HT1080 (cell line): ENCODE results near the gene ATN1. TPM values are rescaled to one million over a fixed set of nuclear protein-coding genes. Genes with fewer than 3 reads are reported as not detected.
A peak's percentile ranks its signal among the peaks of the same experiment; 100 is the strongest.

ENCODE experiments used
- DNase-seq: peaks from one replicate; pipeline ENCODE4 v3.0.0-alpha.2; 2015; ENCODE audit warnings: low read depth
- total RNA-seq: library from RNA; depleted of rRNA; stranded (reverse); fragments of >200 nt; shearing (Covaris generic); gene quantifications from 2 replicates; pipeline ENCODE4 v1.2.3, GENCODE V29; 2014

The ATN1 gene
- total RNA-seq, 1 experiment from 2014 or later = 11.6 TPM

DNA sequence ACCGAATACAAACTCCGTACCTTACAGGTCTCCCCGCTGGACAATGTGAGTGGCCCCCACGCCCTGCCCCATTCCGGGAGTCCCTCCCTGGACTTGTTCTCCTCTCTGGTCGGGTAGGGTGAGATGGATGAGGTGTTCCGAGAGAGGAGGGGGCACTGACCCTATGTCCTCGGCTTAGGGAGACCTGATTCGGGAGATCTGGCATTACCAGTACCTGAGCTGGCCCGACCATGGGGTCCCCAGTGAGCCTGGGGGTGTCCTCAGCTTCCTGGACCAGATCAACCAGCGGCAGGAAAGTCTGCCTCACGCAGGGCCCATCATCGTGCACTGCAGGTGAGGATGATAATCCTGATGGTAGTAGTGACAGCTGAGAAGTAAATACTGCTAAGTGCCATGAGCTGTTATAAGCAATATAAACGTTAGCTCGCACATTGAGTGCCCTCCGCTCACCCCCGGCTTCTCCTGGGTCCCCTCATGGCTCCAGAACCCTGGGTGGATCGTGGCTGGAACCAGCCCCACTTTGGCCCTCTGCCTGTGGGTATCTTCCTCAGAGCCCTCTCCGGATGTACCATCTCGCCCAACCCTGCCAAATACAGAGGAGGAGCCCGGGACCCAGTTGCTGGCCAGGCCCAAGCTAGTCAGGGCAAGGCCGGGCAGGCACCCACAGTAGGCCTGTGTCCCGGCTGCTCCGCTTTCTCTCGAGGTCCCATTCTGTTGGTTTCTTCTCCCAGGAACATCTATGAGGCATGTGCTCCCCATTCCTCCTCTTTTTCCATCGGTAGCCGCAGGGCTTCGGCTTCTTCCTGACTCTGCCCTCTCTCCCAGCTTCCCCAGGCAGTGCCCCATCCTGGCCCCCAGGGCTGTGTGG is 30.2 kb downstream of the ATN1 start:
- no peak for DNase-seq

DNA sequence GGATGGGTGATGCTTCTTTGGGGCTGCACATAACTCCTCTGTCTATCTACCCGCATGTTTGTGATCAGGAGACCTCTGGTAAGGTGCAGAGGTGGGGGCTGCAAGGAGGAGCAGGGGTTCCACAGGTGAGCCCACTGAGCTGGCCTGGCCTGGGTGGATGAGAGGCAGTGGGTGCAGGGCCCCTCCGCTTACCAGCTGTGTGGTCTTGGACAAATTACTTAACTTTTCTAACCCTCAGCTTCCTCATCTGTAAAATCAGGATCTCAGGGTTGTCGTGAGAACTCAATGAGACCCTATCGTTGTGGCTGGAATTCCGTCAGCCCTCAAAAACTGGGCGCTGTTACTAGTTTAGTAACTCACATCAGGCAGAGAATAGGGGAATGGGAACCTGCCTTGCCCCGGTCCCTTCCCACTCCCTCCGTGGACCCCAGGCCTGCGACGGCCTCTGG is 30.9 kb downstream of the ATN1 start:
- DNase-seq = no peak

DNA sequence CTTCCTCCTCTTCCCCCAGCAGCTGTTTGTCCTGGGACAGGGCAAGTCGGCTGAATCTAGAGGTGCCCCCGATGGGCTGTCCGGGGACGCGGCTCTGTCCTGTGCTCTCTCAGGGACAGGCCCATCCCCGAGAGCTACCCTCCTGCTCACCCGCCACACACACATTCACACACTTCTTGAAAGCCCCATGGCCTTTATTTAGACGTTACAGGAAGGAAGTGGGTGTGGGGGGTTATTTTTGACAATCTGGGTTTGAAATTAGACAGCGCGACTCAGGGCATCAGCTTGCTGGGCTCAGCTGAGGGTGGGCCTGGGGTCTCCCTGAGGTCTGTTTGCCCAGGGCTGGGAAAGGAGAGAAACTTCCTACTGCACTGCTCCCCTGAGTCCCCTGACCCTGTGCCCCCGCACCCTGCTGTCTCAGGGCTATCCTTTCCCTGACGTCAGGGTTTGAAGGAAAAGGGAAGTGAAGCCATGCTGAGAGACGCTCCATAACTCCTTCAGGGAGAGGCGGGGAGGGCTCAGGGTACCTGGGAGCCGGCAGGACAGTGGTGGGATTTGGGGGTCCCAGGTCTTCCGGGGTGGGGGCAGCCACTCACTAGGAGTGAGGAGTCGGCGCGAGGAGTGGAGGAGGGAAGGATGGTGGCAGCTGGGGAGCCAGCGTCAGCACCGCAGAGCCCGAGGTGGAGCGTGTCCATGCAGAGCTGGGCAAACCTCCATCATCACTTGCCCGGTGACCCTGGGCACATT is 31.5 kb downstream of the ATN1 start:
- DNase-seq = no peak

DNA sequence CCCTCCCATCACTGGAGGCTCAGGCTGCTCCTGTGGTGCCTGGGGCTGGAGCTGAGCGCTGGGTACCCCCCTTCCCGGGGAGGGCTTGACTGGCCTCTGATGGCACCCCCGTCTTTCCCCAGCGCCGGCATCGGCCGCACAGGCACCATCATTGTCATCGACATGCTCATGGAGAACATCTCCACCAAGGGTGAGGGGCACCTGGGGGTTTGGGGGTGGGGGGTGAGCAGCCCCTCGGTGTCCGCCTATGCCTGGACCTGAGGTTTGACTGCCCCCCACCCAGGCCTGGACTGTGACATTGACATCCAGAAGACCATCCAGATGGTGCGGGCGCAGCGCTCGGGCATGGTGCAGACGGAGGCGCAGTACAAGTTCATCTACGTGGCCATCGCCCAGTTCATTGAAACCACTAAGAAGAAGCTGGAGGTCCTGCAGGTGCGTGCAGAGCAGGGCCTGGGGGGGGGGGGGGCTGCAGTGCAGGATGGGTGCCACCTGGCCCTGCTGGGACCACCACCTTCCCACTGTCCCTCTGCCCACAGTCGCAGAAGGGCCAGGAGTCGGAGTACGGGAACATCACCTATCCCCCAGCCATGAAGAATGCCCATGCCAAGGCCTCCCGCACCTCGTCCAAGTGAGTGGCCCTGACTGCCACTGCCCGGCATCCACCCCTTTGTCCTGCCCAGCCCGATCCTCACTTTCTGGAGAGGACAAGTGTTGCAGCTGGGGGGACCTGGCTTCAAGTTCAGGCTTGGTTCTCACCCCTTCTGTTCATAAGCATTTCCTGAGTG is 32.2 kb downstream of the ATN1 start:
- DNase-seq = no peak

DNA sequence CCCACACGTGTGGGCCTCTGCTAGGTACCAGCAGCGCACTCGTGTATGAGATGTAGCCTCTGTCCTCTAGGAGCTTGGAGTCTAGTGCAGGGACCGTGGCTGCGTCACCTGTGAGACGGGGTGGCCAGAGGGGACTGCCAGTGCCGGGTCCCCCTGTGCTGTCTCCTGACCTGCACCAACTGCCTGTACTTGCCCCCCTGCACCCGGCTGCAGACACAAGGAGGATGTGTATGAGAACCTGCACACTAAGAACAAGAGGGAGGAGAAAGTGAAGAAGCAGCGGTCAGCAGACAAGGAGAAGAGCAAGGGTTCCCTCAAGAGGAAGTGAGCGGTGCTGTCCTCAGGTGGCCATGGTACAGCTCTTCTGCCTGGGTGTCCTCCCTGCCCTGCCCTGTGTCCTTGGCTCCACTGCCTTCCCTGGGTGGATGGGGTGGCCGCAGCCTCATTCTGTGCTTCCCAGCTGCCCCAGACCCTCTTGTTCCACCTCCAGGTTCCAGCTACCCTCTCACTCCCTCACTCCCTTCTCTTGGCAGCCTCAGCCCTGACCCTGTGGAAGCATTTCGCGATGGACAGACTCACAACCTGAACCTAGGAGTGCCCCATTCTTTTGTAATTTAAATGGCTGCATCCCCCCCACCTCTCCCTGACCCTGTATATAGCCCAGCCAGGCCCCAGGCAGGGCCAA is 33.0 kb downstream of the ATN1 start:
- peak; percentile 62 for DNase-seq

DNA sequence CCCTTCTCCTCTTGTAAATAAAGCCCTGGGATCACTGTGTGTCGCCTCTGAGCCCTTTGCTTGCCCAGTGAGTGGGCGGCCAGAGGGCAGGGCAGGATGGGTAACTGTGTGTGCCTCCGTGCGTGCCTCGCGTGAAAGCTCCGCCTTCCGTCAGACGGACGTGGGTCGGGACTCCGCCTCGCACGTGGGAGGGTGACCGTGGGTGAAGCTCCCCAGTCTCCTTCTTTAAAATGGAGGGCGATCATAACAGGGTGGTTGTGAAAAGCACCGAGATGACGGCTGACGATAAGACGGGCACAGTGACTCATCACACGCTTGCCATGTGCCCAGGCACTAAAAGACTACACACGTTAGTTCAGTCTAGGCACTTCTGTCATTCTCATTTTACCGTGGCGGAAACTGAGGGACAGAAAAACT is 33.5 kb downstream of the ATN1 start:
- DNase-seq = peak; percentile 48

DNA sequence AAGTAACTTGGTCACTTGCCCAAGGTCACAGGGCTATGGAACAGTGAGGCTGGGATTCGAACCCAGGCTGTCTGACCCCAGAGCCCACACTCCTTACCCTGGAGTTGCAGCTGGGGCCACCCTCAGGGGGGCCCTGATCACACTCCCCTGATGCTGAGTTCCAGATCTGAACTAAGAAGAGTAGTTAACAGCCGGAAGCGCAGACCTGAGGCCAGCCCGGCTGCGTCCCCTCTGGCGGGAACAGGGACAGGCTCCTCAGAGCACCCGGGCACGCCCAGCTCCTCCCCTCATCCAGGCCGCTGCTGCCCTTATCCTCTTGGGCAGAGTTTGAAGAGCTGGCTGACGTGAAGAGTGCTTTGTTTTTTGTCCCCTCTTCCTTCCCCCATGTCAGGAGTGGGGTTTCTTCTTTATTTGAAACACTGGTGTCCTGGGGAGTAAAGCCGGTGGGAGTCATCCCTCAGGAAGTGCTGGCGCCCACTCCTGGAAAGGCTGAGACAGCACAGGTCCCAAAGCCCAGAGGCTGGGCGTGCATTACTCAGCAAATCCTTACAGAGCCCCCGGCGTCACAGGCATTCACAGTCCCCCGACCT is 34.0 kb downstream of the ATN1 start:
- peak; percentile 82 for DNase-seq

DNA sequence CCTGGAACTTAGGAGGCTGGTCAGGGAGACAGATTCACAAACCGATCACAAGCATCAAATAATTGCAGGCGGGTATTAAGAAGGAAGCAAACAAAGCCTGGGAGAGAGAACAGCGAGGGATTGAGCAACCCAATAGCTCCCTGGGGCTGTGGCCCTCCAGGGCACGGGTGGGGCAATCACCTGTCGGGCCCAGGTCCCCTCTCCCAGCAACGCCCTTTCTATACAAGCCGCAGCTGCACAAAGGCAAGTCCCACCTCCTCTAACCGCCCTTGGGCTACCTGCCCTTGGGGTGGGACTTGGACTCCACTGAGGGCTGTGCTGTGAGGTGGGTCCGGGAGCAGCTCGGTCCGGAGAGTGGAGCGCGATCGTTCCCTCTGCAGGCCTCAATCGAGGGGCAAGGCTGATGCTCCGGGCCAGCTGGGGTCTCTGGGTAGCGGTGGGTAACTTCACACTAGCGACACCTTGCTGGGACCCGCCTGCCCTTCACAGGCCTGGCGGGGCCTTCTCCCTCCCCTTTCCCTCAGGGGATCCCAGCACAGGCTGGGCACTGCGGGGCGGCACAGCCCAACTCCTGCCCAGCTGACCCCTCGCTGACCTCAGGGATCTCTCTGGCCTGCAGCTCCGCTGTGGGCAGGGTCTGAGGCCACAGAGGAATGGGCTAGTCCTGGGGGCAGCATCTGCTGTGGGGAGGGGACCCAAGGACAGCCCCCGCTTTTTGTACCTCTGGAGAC is 34.7 kb downstream of the ATN1 start:
- DNase-seq = no peak

DNA sequence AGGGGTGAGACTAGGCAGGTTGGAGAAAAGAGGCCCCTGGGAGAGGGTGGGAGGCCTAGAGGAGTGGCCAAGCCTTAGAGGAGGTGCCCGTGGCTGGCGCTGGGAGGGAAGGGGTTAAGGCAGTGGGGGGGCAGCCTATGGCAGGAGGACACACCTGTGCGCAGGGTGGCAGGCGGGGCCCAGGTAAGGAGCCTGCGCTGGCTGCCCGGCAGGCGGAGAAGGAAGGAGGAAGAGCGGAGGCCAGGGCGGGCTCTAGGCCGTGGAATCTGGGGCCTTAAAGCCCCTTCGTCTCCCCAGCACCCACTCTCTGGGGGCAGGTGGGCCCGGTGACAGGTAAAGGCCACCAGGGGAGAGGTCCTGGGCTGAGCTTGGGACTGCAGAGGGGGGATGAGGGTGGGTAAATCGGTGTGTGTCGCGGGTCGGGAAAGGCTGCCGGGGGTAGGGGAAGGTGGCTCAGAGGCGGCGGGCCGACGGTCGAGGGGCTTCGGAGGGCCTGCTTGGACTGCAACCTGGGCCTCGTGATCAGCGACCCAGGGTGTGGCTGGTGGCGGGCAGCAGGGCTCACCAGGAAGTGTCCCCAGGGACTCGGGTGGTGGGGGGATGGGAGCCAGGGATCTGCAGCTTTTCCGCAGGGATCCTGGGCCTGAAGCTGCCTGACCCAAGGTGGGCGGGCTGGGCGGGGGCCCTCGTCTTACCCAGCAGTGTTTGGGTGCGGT is 35.4 kb downstream of the ATN1 start:
- DNase-seq = no peak

DNA sequence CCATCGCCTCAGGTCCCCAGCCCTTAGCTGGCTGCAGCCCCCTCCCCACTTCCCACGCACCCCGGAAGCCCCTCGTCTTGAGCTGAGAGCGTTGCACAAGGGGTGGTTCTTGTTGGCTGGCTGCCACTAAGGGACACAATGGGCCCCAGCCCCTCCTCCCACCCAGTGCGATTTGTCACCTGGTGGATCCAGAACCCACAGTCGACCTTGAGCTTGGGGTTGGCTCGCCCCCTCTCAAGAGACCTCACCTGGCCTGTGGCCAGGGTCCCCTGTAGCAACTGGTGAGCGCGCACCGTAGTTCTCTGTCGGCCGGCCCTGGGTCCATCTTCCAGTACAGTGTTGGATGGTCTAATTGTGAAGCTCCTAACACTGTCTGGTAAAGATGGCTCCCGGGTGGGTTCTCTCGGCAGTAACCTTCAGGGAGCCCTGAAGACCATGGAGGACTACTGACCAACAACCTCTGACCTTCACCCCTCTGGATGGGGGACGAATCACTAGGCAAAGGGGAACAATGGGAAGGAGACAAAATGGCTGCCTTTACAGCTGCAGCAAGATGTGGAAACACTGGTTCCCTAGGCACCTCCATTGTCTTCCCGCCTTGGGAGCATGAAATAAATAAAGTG is 36.1 kb downstream of the ATN1 start:
- DNase-seq = no peak

DNA sequence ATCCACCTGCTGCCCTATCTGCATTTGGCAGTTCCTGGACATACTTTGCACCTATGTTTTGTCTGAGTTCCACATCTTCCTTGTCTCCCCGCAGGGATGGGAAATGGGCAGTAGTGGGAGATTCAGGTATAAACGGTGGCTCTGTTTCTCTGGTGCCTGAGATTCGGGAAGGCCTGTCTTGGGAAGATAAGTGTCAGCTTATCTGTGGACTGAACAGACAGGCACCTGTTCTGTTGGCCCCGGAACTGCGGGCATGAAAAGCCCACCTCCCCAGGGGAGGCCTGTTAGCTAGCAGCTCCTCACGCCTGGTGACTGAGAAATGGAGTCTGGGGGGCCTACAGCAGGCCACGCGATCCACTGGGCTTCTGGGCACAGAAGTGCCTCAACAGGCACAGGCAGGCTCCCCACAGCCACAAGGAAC is 36.9 kb downstream of the ATN1 start:
- no peak for DNase-seq

DNA sequence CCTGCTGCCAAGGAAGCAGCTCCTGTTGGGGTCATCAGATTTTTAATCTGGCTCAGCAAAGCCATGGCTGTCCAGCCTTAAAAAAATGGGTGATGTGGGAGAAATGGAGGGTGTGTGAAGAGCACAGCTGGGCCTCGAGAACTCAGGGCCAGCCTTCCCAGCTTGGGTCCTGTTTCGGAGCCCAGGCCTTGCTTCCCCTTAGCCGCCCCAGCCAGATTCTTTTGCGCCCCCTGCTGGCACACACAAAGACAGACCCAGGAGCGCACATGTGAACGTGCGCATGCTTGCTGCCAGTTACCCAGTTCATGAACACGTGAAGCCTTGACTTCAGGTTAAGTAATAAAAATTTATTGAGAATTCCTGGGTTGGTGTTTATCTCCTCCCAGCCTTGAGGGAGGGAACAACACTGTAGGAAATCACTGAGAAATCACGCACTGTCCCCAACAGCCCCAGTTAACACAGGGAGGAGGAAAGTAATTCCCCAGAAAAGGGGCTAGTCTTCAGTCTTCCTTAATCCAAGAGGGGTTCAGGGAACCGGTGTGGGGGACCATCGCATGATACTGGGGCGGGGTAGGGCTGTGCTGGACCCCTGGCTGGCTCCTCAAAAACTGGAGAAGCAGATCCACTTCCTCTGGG is 37.4 kb downstream of the ATN1 start:
- peak; percentile 65 for DNase-seq

DNA sequence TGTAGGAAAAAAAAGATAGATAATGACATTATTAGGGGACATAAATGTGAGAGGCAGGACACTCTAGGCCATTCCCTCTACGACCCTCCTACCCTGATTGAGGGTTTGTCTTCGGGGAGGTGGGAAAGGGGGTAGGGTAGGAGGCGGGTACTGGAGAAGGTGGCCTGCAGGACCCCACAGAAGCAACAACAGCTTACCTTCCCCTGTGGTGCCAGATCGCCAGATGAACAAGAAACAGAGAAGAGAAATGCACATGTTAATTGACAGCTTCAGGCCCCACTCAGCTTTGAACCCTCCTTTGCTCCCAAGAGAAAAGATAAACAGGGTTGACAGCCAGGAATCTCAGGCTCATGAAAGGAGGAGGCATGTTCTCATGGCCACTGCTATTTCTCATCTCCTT is 38.0 kb downstream of the ATN1 start:
- no peak for DNase-seq

DNA sequence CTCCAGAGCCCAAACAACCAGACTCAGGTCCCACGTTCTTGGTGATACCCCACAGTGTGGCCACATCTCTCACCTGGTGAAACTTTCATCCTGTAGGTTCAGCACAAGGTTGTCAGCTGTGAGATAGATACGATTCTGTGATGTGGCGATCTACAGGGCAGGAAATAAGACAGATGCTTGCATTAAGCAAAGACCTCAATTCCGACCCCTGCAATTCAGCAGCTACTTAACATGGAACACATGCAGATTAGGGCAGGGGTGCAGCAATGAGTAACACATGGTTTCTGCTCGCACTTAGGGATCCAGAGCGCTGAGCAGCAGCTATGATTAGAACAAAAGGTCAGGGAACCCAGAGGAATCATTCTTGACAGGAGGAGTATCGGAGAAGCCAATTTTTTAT is 38.6 kb downstream of the ATN1 start:
- no peak for DNase-seq

DNA sequence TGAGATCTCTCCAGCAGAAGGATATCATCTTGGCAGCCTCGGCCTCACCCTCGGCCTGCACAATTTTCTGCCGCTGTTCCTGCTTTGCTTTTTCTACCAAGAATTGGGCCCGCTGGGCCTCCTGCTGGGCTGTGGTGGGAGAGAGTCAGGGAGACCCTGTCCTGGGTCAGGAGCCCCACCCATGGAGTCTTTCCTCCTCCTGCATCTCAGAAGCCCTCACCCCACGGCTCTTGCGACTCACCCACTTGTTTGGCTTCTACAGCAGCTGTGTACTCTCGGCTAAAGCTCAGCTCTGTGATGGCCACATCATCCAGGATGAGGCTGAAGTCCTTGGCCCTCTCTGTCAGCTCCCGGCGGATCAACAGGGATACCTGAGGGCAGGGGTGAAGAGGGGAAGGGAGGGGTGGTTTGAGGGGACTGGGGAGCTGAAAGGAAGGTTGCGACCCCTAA is 39.9 kb downstream of the ATN1 start:
- DNase-seq = no peak

DNA sequence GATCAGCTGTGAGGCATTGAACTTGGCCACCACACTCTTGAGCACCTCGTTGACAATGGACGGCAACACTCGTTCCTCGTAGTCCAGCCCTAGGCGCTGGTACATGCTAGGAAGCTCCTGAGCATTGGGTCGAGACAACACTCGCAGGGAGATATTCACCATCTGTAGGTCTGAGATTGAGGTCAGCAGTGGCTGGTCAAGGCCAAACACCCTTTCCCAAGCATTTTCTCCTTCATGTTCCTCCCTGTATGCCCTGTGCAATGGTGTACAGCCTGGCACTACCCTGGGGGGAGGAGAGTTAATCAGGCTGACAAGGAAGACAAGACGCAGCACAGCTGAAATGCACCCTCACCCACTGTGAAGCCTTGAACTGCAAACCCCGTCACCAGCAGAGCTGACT is 40.7 kb downstream of the ATN1 start:
- no peak for DNase-seq

DNA sequence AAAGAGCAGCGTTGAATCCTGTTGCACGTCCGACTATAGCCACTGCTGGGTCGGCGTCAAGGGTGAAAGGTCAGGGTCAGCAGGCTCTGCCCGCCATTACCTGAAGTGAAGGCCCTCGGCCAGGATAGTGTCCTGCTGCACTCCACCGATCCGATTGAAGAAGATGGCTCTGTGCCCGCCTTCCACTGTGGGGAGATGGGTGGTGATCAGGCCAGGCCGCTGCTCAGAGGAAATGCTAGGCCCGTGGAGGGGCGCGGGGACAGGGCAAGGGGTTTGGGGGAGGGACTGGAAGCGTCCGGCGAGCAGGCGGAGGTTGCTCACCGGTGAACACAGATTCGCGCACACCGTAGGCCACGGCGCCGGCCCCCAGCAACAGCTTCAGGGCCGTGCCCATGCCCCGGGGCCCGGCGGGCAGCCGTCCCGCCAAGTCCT is 42.4 kb downstream of the ATN1 start:
- no peak for DNase-seq

DNA sequence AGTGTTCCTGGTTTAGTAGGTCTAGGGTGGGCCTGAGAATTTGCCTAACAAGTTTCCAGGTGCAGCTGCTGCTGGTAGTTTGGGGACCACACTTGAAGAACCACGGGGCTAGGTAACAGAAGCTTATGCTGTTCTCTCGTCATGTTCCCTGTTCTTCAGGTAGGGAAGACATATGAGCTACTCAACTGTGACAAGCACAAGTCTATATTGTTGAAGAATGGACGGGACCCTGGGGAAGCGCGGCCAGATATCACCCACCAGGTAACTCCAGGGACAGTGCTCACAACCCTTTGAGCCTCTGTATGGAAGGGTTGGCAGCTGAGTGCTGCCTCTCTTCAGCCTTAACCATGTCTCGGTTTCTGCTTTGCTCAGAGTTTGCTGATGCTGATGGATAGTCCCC is 46.4 kb downstream of the ATN1 start:
- DNase-seq = no peak
